ENCODE data around the gene VSX2.

The VSX2 gene

GRCh38 chr14:74223016-74223415, 16.2 kb upstream of the VSX2 start:
- no peak for DNase-seq (ENCODE audit: low read depth)

- DNase-seq (ENCODE audit: low read depth): no peak
Observed at GRCh38 chr14:74231784-74232183, 7.5 kb upstream of the VSX2 start.

GRCh38 chr14:74235017-74235416, 4.2 kb upstream of the VSX2 start:
- no peak for DNase-seq (ENCODE audit: low read depth)

- no peak for DNase-seq (ENCODE audit: low read depth)
Observed at GRCh38 chr14:74237441-74237840, 1.8 kb upstream of the VSX2 start.

GRCh38 chr14:74239848-74240793, 872 bp downstream of the VSX2 start:
- DNase-seq (ENCODE audit: low read depth): no peak

GRCh38 chr14:74240794-74241651, 1.8 kb downstream of the VSX2 start:
- DNase-seq (ENCODE audit: low read depth): no peak

GRCh38 chr14:74241652-74242017, 2.4 kb downstream of the VSX2 start:
- DNase-seq (ENCODE audit: low read depth): no peak

- no peak for DNase-seq (ENCODE audit: low read depth)
Observed at GRCh38 chr14:74242021-74242779, 3.0 kb downstream of the VSX2 start.

- DNase-seq (ENCODE audit: low read depth): no peak
Observed at GRCh38 chr14:74242780-74243042, 3.5 kb downstream of the VSX2 start.

GRCh38 chr14:74243051-74243450, 3.8 kb downstream of the VSX2 start:
- no peak for DNase-seq (ENCODE audit: low read depth)

GRCh38 chr14:74244115-74244514, 4.9 kb downstream of the VSX2 start:
- DNase-seq (ENCODE audit: low read depth): no peak

- no peak for DNase-seq (ENCODE audit: low read depth)
Observed at GRCh38 chr14:74245292-74245691, 6.0 kb downstream of the VSX2 start.

- no peak for DNase-seq (ENCODE audit: low read depth)
Observed at GRCh38 chr14:74246542-74246941, 7.3 kb downstream of the VSX2 start.

- DNase-seq (ENCODE audit: low read depth): no peak
Observed at GRCh38 chr14:74248017-74248416, 8.8 kb downstream of the VSX2 start.

- no peak for DNase-seq (ENCODE audit: low read depth)
Observed at GRCh38 chr14:74249433-74250375, 10.5 kb downstream of the VSX2 start.

GRCh38 chr14:74255281-74255680, 16.0 kb downstream of the VSX2 start:
- no peak for DNase-seq (ENCODE audit: low read depth)

- no peak for DNase-seq (ENCODE audit: low read depth)
Observed at GRCh38 chr14:74257078-74257940, 18.1 kb downstream of the VSX2 start.

- DNase-seq (ENCODE audit: low read depth): no peak
Observed at GRCh38 chr14:74257941-74258763, 18.9 kb downstream of the VSX2 start.

- no peak for DNase-seq (ENCODE audit: low read depth)
Observed at GRCh38 chr14:74258764-74259035, 19.5 kb downstream of the VSX2 start.

GRCh38 chr14:74259513-74259912, 20.3 kb downstream of the VSX2 start:
- no peak for DNase-seq (ENCODE audit: low read depth)

Data from non-pigmented ciliary epithelial cell (primary cell).